Activated T-cell treated with anti-CD3 and anti-CD28 coated beads, Interleukin-2, amount 50 U/mL, for 72 hours (primary cell): Measurements from ENCODE around the gene NOTUM. TPM values are rescaled to one million over a fixed set of nuclear protein-coding genes. Genes with fewer than 3 reads are reported as not detected.

Experiments
- ATAC-seq, 2 donors: fragments of 150-1000 bp; cut with Tn5 transposase; replicated peaks in 1 of 2; 2 replicates each; pipeline ENCODE4 v1.10.0; 2021; ENCODE audit warnings: moderate library complexity in 2 of 2, mild to moderate bottlenecking in 1 of 2
- DNase-seq, 2 donors: peaks; one replicate each; pipeline ENCODE4 v3.0.0; 2021 to 2022; ENCODE audit warnings: mixed read lengths in 1 of 2
- H3K27ac Mint-ChIP-seq: one replicate; pipeline ENCODE4 v1.8.0; 2022; ENCODE audit warnings: mild to moderate bottlenecking, moderate library complexity, mixed read lengths
- H3K27me3 Mint-ChIP-seq: one replicate; pipeline ENCODE4 v1.8.0; 2022; ENCODE audit warnings: low read depth, mixed read lengths
- H3K36me3 Mint-ChIP-seq, 2 donors: one replicate each; pipeline ENCODE4 v1.8.0; 2022; ENCODE audit warnings: mixed read lengths in 2 of 2, mild to moderate bottlenecking in 1 of 2; ENCODE audit not compliant: insufficient read depth in 2 of 2
- H3K4me1 Mint-ChIP-seq: one replicate; pipeline ENCODE4 v1.8.0; 2022; ENCODE audit warnings: low read depth, mixed read lengths
- H3K4me3 Mint-ChIP-seq, 2 donors: one replicate each; pipeline ENCODE4 v1.8.0; 2022; ENCODE audit warnings: mild to moderate bottlenecking in 2 of 2, mixed read lengths in 2 of 2, moderate library complexity in 2 of 2
- H3K9me3 Mint-ChIP-seq, 2 donors: one replicate each; pipeline ENCODE4 v1.8.0; 2022; ENCODE audit warnings: mixed read lengths in 2 of 2
- total RNA-seq, 2 donors: library from RNA; stranded (reverse); gene quantifications; one replicate each; pipeline ENCODE4 v1.2.3, GENCODE V29; 2022

NOTUM gene
- total RNA-seq = 1 to 10 TPM in 1 of 2 donors, under 1 TPM in 1; 0.76 to 1.4 TPM

GRCh38 chr17:81961087-81961511 lies at the start of gene NOTUM:
Gene NOTUM (minus strand): TSS chr17:81961187. CDS start chr17:81960909, 278 bp downstream.
- Mint-ChIP-seq H3K36me3 (no peaks in the 10 kb centered on the region), H3K27ac (no peak within 1 kb of the TSS), H3K27me3 (peaks cover 14% of the 10 kb centered on the region), H3K4me3 (peak within 1 kb of the TSS in 1 of 2 donors; percentile 34), H3K4me1 (no peaks in the 10 kb centered on the region), H3K9me3 (no peaks in the 10 kb centered on the region)
- ATAC-seq (no peak), DNase-seq (no peak)

- no peaks in the 10 kb centered on the region for H3K27me3 Mint-ChIP-seq
- no peaks in the 10 kb centered on the region for H3K36me3 Mint-ChIP-seq
- no peak overlapping the region for H3K27ac Mint-ChIP-seq
- H3K9me3 Mint-ChIP-seq = no peaks in the 10 kb centered on the region
- ATAC-seq (peak in 1 of 2 donors; percentile 58), DNase-seq (peak in 1 of 2 donors; percentile 30)
- peak overlapping the region in 1 of 2 donors; percentile 40 for H3K4me3 Mint-ChIP-seq
- H3K4me1 Mint-ChIP-seq = no peaks in the 10 kb centered on the region
Measured at GRCh38 chr17:82009413-82009812, 48.4 kb upstream of the NOTUM start.

- no peaks in the 10 kb centered on the region for H3K36me3 Mint-ChIP-seq
- DNase-seq (no peak), ATAC-seq (no peak)
- H3K4me3 Mint-ChIP-seq = no peak overlapping the region
- H3K27me3 Mint-ChIP-seq = no peaks in the 10 kb centered on the region
- no peak overlapping the region for H3K27ac Mint-ChIP-seq
- H3K9me3 Mint-ChIP-seq = no peaks in the 10 kb centered on the region
- H3K4me1 Mint-ChIP-seq = no peaks in the 10 kb centered on the region
Measured at GRCh38 chr17:82008941-82009405, 48.0 kb upstream of the NOTUM start.

GRCh38 chr17:82008258-82008940 lies 47.4 kb upstream of the NOTUM start:
- DNase-seq (no peak), ATAC-seq (no peak)
- Mint-ChIP-seq H3K36me3 (no peaks in the 10 kb centered on the region), H3K4me1 (no peaks in the 10 kb centered on the region), H3K27ac (no peak overlapping the region), H3K27me3 (no peaks in the 10 kb centered on the region), H3K9me3 (no peaks in the 10 kb centered on the region), H3K4me3 (no peak overlapping the region)

- no peaks in the 10 kb centered on the region for H3K27me3 Mint-ChIP-seq
- DNase-seq (no peak), ATAC-seq (no peak)
- no peaks in the 10 kb centered on the region for H3K36me3 Mint-ChIP-seq
- no peak overlapping the region for H3K27ac Mint-ChIP-seq
- H3K4me1 Mint-ChIP-seq = no peaks in the 10 kb centered on the region
- H3K4me3 Mint-ChIP-seq = no peak overlapping the region
- H3K9me3 Mint-ChIP-seq = no peaks in the 10 kb centered on the region
Measured at GRCh38 chr17:82007495-82008257, 46.7 kb upstream of the NOTUM start.

GRCh38 chr17:82007228-82007494 lies 46.2 kb upstream of the NOTUM start:
- H3K27me3 Mint-ChIP-seq = no peaks in the 10 kb centered on the region
- no peaks in the 10 kb centered on the region for H3K9me3 Mint-ChIP-seq
- H3K4me1 Mint-ChIP-seq = no peaks in the 10 kb centered on the region
- no peak overlapping the region for H3K27ac Mint-ChIP-seq
- no peaks in the 10 kb centered on the region for H3K36me3 Mint-ChIP-seq
- DNase-seq (no peak), ATAC-seq (no peak)
- no peak overlapping the region for H3K4me3 Mint-ChIP-seq

- H3K4me3 Mint-ChIP-seq = no peak overlapping the region
- no peak overlapping the region for H3K27ac Mint-ChIP-seq
- DNase-seq (no peak), ATAC-seq (no peak)
- H3K4me1 Mint-ChIP-seq = no peaks in the 10 kb centered on the region
- H3K9me3 Mint-ChIP-seq = no peaks in the 10 kb centered on the region
- H3K27me3 Mint-ChIP-seq = no peaks in the 10 kb centered on the region
- no peaks in the 10 kb centered on the region for H3K36me3 Mint-ChIP-seq
Measured at GRCh38 chr17:82006468-82007227, 45.7 kb upstream of the NOTUM start.

- no peaks in the 10 kb centered on the region for H3K27me3 Mint-ChIP-seq
- no peaks in the 10 kb centered on the region for H3K9me3 Mint-ChIP-seq
- DNase-seq (no peak), ATAC-seq (no peak)
- no peak overlapping the region for H3K27ac Mint-ChIP-seq
- H3K4me1 Mint-ChIP-seq = no peaks in the 10 kb centered on the region
- H3K36me3 Mint-ChIP-seq = no peaks in the 10 kb centered on the region
- H3K4me3 Mint-ChIP-seq = no peak overlapping the region
Measured at GRCh38 chr17:82005701-82006348, 44.8 kb upstream of the NOTUM start.

- Mint-ChIP-seq H3K4me3 (no peak overlapping the region), H3K36me3 (no peaks in the 10 kb centered on the region), H3K4me1 (no peaks in the 10 kb centered on the region), H3K27ac (no peak overlapping the region), H3K27me3 (no peaks in the 10 kb centered on the region), H3K9me3 (no peaks in the 10 kb centered on the region)
- ATAC-seq (no peak), DNase-seq (no peak)
Measured at GRCh38 chr17:82004517-82005455, 43.8 kb upstream of the NOTUM start.

- DNase-seq (peak; percentile 23 to 40), ATAC-seq (peak; percentile 59 to 89)
- H3K4me1 Mint-ChIP-seq = no peaks in the 10 kb centered on the region
- no peaks in the 10 kb centered on the region for H3K36me3 Mint-ChIP-seq
- no peak overlapping the region for H3K4me3 Mint-ChIP-seq
- no peaks in the 10 kb centered on the region for H3K27me3 Mint-ChIP-seq
- no peaks in the 10 kb centered on the region for H3K9me3 Mint-ChIP-seq
- no peak overlapping the region for H3K27ac Mint-ChIP-seq
Measured at GRCh38 chr17:82003411-82004381, 42.7 kb upstream of the NOTUM start.

GRCh38 chr17:82001571-82002056 lies 40.6 kb upstream of the NOTUM start:
- Mint-ChIP-seq H3K4me1 (no peaks in the 10 kb centered on the region), H3K4me3 (no peak overlapping the region), H3K36me3 (no peaks in the 10 kb centered on the region), H3K27ac (no peak overlapping the region), H3K9me3 (no peaks in the 10 kb centered on the region), H3K27me3 (no peaks in the 10 kb centered on the region)
- DNase-seq (no peak), ATAC-seq (no peak)
